Activated naive CD8-positive, alpha-beta T cell treated with anti-CD3 and anti-CD28 coated beads, Interleukin-2, amount 10 ng/mL, durations not matched to agents 7 days and 5 days (primary cell): ENCODE data around the gene COX10. TPM values are rescaled to one million over a fixed set of nuclear protein-coding genes. Genes with fewer than 3 reads are reported as not detected.
"Not testable (repeated sequence)": the region's sequence is repeated elsewhere in the genome, so short reads cannot be mapped to it uniquely, and the experiment has no call there.

ENCODE experiments used
- ATAC-seq: fragments of 150-1000 bp; cut with Tn5 transposase; one replicate; pipeline ENCODE4 v1.10.0; 2021; ENCODE audit warnings: low read depth, moderate library complexity
- POLR2A ChIA-PET: fragments of 350-600 bp; sonication (Branson Sonifier 250); formaldehyde crosslinking; loops from one replicate; lab custom pipeline; 2021; ENCODE audit warnings: antibody characterized with exemption; lab: Charles Lee
- DNase-seq: peaks from one replicate; pipeline ENCODE4 v3.0.0; 2021
- H3K27ac Mint-ChIP-seq: one replicate; pipeline ENCODE4 v1.8.0; 2022; ENCODE audit warnings: mild to moderate bottlenecking, mixed read lengths
- H3K27me3 Mint-ChIP-seq: one replicate; pipeline ENCODE4 v1.8.0; 2022; ENCODE audit warnings: mild to moderate bottlenecking, moderate library complexity, mixed read lengths
- H3K36me3 Mint-ChIP-seq: one replicate; pipeline ENCODE4 v1.8.0; 2021; ENCODE audit warnings: mild to moderate bottlenecking, mixed read lengths
- H3K4me1 Mint-ChIP-seq: one replicate; pipeline ENCODE4 v1.8.0; 2021; ENCODE audit warnings: mixed read lengths
- H3K4me3 Mint-ChIP-seq: one replicate; pipeline ENCODE4 v1.8.0; 2022; ENCODE audit warnings: mild to moderate bottlenecking, moderate library complexity, mixed read lengths
- H3K9me3 Mint-ChIP-seq: one replicate; pipeline ENCODE4 v1.8.0; 2021; ENCODE audit warnings: mixed read lengths
- total RNA-seq, 2 experiments: library from RNA; stranded (reverse); gene quantifications; one replicate each; pipeline ENCODE4 v1.2.3, GENCODE V29; 2021

The COX10 gene
- total RNA-seq, 2 experiments from 2014 or later, result 17.1 to 19.8 TPM

DNA sequence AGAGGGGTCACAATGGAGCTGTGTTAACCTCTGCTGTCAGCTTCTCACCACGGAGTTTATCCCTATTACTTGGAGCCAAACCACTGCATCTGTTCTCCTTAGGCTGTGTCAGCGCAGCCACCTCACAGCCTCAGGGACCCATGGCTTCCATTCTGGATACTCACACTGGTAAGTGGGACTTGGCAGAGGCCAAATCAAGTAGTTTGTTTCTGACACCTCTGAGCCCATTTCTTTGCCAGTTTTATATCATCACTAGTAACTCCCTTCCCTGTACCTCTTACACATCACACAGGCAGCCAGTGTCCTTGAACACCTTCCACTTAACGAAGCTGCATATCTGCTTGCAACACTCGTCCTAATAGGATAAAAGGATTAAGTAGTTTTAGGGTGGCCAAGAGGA is 108.5 kb downstream of the COX10 start:
- ATAC-seq, H3K27ac Mint-ChIP-seq, DNase-seq, POLR2A ChIA-PET, H3K9me3 Mint-ChIP-seq, H3K27me3 Mint-ChIP-seq, H3K4me3 Mint-ChIP-seq, H3K4me1 Mint-ChIP-seq, H3K36me3 Mint-ChIP-seq: not testable (repeated sequence)

DNA sequence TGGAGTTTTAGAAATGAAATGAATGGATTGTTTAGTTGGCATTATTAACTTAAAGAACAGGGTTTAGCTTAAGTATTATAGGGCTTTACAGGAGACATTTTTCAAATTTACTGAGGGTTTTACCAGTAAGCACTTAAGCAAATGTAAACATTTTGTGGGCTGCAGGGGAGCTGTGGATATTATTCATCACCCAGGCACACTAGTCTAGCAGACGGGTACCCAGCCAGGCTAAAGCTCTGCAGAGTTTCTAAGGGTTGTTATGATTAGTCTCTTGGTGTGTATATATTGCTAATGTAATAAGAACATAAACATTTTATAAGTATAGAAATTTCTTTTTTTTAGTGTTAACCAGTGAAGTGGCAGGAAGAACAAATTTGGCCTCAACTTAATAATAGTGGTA is 110.6 kb downstream of the COX10 start:
- POLR2A ChIA-PET, H3K9me3 Mint-ChIP-seq, H3K27me3 Mint-ChIP-seq, H3K4me1 Mint-ChIP-seq, H3K27ac Mint-ChIP-seq, H3K36me3 Mint-ChIP-seq, ATAC-seq, H3K4me3 Mint-ChIP-seq, DNase-seq: not testable (repeated sequence)

DNA sequence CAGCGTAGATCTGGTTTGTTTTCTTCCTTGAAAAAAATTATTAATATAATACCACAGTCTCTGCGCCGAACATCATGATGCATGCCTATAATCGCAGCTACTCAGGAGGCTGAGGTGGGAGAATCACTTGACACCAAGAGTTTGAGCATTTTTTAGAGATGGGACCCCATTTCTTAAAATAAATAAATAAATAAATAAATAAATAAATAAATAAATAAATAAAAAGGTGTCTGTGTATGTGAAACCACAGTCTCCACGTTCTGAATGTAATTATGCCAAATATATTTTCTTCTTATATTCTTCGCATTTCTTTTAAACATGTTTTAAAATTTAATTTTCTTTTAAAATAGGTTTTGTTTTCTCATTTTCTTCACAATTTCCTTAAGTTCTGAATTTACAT is 112.8 kb downstream of the COX10 start:
- H3K4me3 Mint-ChIP-seq, ATAC-seq, H3K36me3 Mint-ChIP-seq, H3K4me1 Mint-ChIP-seq, H3K9me3 Mint-ChIP-seq, H3K27me3 Mint-ChIP-seq, DNase-seq, POLR2A ChIA-PET, H3K27ac Mint-ChIP-seq: not testable (repeated sequence)

DNA sequence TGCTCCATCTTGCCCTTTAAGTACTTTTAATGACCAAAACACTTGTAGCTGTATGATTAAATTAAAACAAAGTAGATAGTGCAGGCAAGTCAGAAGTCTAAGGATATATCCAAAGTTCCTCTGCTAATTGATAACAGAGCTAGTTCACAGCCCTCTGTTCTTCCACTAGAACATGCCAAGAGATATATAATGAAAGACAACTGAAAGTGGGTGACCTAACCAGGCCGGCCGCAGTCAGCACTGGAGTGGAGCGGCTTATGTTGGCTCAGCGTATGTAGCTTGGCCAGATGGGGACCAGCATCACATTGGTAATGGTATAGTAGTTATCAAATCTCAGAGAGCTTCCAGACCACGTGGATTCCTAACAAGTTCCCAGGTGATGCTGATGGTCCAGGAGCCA is 115.2 kb downstream of the COX10 start:
- H3K27ac Mint-ChIP-seq, H3K27me3 Mint-ChIP-seq, ATAC-seq, H3K4me1 Mint-ChIP-seq, H3K9me3 Mint-ChIP-seq, H3K4me3 Mint-ChIP-seq, H3K36me3 Mint-ChIP-seq, DNase-seq, POLR2A ChIA-PET: not testable (repeated sequence)

DNA sequence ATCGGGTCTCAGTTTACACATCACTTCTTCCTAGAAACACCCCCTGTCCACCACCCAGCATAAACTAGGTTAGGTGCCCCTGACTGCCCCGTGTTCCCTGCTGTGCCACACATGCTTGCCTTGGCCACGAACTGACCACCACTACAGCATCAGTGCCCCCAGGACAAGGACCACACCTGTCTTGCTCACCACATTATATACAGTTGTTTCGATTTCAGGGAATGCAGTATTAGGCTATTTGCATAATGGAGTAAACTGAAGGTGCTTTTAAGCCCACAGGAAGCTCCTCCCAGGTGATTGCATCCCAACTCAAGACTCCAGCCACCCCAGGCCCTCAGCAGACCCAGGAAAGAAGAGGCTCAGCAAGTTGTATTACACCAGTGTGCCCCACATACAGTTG is 117.1 kb downstream of the COX10 start:
- H3K4me3 Mint-ChIP-seq, ATAC-seq, H3K9me3 Mint-ChIP-seq, H3K27ac Mint-ChIP-seq, H3K27me3 Mint-ChIP-seq, DNase-seq, POLR2A ChIA-PET: not testable (repeated sequence)
- Mint-ChIP-seq H3K36me3 (peaks cover 15% of the 10 kb centered on the region), H3K4me1 (peaks cover 14% of the 10 kb centered on the region)

DNA sequence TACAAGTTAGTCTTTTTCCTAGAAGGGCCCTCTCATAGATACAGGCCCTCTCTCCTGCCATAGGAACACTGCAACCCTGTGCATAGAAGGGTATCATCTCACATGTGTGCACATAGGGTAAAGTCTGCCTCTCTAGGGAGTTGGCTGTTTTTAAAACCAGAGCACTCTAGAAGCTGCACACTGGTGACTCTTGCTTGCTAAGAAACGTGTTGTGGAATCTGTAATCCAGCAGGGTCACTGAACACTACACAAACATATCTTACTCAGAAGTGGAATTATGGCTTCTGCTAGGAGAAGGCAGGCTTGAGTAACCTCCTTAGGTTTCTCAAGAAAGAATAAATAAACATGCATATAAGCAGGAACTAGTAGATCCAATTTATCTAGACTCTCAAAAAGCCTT is 121.5 kb downstream of the COX10 start:
- H3K9me3 Mint-ChIP-seq, ATAC-seq, POLR2A ChIA-PET, H3K27me3 Mint-ChIP-seq, H3K4me3 Mint-ChIP-seq, H3K27ac Mint-ChIP-seq, DNase-seq: not testable (repeated sequence)
- H3K36me3 Mint-ChIP-seq, result peaks cover 18% of the 10 kb centered on the region
- peaks cover 38% of the 10 kb centered on the region for H3K4me1 Mint-ChIP-seq

DNA sequence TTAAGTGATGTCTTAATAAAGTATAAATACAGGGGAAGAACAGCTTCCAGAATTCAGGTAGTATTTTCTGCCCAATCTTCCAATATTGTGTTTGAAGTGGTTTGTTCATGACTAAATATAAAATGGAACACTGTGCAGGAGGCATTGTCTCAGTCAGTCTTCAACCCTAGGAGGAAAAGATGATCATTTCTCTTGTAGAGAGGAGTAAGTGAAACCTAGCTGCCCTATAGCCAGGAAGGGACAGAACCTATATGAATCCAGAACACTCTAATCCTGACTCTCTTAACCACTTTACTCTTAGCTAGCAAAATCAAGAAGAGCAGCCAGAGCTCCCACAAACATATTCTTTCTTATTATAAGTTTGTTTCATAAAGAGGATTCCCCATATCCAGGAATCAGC is 122.2 kb downstream of the COX10 start:
- POLR2A ChIA-PET, ATAC-seq, H3K27me3 Mint-ChIP-seq, H3K9me3 Mint-ChIP-seq, H3K27ac Mint-ChIP-seq, DNase-seq, H3K4me3 Mint-ChIP-seq: not testable (repeated sequence)
- Mint-ChIP-seq H3K36me3 (peaks cover 24% of the 10 kb centered on the region), H3K4me1 (peaks cover 44% of the 10 kb centered on the region)

DNA sequence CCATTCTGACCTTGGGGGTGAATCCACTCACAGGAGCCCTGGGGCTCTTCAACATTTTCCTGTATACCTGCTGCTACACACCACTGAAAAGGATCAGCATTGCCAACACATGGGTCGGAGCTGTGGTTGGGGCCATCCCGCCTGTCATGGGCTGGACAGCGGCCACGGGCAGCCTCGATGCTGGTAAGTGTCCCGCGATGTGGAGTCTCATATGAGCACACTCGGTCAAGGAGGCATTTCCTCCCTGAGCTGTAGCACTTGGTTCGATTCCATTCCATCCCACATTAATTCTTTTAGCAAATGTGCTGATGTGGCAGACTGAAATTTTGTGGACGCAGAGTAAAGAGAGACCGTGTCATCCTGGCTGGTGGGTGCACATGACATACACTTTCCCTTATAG is 122.7 kb downstream of the COX10 start:
- Mint-ChIP-seq H3K36me3 (peaks cover 26% of the 10 kb centered on the region), H3K4me1 (peaks cover 49% of the 10 kb centered on the region), H3K27ac (peak overlapping the region; percentile 50), H3K4me3 (peak overlapping the region; percentile 59)
- POLR2A ChIA-PET, DNase-seq, H3K27me3 Mint-ChIP-seq, H3K9me3 Mint-ChIP-seq, ATAC-seq: not testable (repeated sequence)

DNA sequence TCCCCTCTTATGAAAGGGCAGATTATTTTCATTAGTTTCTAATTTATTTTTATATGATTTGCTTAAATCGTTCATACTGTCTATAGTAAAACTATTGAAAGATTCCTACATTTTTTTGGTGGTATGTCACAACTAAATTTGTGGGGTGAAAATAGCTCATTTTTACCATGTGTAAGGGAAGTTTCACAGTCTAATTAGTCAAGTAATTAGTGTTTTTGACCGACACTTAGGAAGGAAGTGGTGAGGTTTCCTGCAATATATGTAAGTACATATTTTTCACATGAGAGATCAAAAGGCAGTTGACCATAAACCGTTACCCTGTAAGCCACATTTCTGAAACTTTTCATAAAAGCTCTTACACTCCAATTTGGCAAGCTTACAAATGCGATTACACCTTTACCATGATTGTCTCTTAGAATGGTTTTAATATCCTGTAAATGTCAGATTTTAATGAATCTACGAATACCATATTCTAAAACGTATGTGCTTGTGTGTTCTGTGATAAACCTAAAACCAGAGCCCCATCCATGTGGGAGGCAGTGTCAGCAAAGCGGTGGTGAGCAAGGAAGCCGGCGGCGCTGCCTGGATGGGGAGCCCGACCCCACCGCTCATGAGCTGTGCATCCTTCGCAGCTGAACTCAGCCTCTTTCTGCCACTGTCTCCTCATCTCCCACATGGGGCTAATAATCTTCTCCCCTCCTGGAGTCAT is 123.5 kb downstream of the COX10 start:
- ATAC-seq, result peak; percentile 35
- peak overlapping the region; percentile 87 for H3K27ac Mint-ChIP-seq
- H3K9me3 Mint-ChIP-seq, DNase-seq, H3K27me3 Mint-ChIP-seq, POLR2A ChIA-PET: not testable (repeated sequence)
- H3K4me3 Mint-ChIP-seq, result peak overlapping the region; percentile 59
- peaks cover 56% of the 10 kb centered on the region for H3K4me1 Mint-ChIP-seq
- H3K36me3 Mint-ChIP-seq, result peaks cover 26% of the 10 kb centered on the region

DNA sequence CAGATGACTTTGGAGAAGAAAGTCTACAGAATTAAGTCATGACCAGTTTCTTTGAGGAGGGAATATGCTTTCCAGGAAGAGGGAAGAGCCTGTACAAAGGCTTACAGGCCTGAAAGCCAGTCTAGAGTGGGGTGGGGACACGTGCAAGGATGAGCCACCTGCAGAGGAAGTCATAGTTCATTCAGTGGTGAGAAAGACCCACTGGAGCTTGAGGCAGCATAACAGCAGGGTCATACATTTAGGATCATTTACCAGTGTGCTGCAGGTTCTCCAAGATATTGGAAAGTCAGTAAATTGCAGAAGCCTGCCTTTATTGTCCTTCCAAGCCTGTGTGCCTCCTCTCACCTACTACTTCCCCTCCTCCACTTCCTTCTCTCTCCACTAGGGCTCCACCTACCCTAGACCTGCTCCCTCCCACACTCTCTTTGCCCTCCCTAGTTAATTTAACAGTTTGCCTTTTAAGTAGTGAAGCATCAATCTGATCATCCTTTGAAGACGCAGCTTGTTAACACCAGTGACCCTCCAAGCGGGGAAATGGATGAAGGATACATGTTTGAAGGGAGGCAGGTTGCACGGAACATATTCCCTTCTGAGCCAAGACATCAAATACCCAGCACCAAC is 127.2 kb downstream of the COX10 start:
- Mint-ChIP-seq H3K27me3 (no peaks in the 10 kb centered on the region), H3K4me3 (peak overlapping the region; percentile 71), H3K27ac (peak overlapping the region; percentile 91), H3K4me1 (peaks cover 78% of the 10 kb centered on the region), H3K9me3 (no peaks in the 10 kb centered on the region), H3K36me3 (peaks cover 30% of the 10 kb centered on the region)
- POLR2A ChIA-PET, result interaction anchor here (1.2 to 5.3 kb wide), 2 partner anchors 105 to 232 kb away, joined by 4 to 44 read pairs; partner anchors contain the start of gene HS3ST3B1
- ATAC-seq (peak; percentile 28), DNase-seq (no peak)

DNA sequence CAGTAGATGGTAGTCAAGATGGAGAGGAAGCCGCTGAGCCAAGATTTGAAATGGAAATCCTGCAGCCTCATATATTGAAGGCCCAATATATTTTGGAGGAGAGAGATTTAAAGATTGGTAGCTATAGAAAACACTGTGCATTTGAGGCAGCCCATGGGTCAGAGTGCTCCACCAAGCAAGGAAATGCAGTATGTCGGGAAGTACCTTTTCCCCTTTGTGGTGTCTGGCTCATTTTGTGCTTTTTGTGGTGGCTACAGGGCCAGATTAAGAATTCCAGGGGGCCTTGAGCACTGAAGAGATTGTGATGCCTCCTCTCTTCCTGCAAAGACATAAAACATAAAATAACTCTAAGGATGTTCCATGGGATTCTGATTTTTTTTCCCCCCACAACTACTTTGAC is 127.8 kb downstream of the COX10 start:
- DNase-seq (no peak), ATAC-seq (no peak)
- Mint-ChIP-seq H3K4me1 (peaks cover 80% of the 10 kb centered on the region), H3K4me3 (peak overlapping the region; percentile 71), H3K27me3 (no peaks in the 10 kb centered on the region), H3K36me3 (peaks cover 29% of the 10 kb centered on the region), H3K9me3 (no peaks in the 10 kb centered on the region), H3K27ac (peak overlapping the region; percentile 91)
- POLR2A ChIA-PET, result interaction anchor here (1.2 to 5.3 kb wide), 2 partner anchors 104 to 232 kb away, joined by 4 to 44 read pairs; partner anchors contain the start of gene HS3ST3B1

DNA sequence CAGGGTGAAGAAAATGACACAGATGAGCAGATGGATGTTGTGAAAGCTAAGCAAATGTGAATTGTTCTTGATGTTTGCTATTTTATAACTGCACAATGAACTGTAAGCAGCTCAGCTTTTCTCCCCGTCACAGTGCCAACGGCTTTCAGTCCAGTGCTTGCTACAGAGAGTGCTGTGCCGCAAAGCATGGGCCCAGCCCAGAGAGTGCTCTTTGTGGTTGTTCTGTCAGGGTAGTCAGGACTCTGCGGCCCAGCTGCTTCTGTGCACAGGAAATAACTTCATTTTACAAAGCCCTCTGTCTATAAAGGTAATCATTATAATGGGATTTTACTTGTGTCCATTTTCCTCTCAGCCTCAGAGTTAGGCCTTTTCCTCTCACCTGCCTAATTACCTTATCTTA is 128.3 kb downstream of the COX10 start:
- POLR2A ChIA-PET, result interaction anchor here (1.2 to 5.3 kb wide), 3 partner anchors 100 to 231 kb away, joined by 4 to 44 read pairs (median 4); partner anchors contain the start of gene HS3ST3B1
- peak; percentile 54 for DNase-seq
- peaks cover 27% of the 10 kb centered on the region for H3K36me3 Mint-ChIP-seq

DNA sequence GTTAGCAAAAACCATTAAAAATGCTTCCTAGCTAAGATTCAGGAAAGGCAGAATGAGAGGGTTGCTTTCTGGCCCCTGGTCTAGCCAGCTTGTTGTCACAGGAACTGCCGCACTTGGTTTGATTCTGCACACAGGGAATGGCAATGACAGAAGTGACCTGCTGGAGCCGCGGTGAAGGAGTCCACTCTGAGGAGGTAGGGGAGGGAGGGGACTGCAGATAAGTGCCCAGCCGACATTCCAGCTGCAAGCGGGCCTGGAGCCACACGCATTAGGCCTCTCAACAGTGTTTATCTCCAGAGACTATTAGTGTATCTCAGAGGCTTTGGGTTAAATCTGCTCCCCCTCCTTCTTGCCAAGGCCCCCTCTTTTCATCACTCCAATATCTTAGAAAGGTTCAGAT is 128.7 kb downstream of the COX10 start:
- POLR2A ChIA-PET, result interaction anchor here (1.4 to 5.3 kb wide), 2 partner anchors 100 to 103 kb away, joined by 4 to 44 read pairs; partner anchors contain the start of gene HS3ST3B1
- DNase-seq (no peak), ATAC-seq (no peak)
- Mint-ChIP-seq H3K36me3 (peaks cover 27% of the 10 kb centered on the region), H3K27ac (peak overlapping the region; percentile 91), H3K4me1 (peaks cover 83% of the 10 kb centered on the region), H3K4me3 (peak overlapping the region; percentile 71), H3K27me3 (no peaks in the 10 kb centered on the region), H3K9me3 (no peaks in the 10 kb centered on the region)

More for the DNA sequence above, 128.3 kb downstream of the COX10 start:
- Mint-ChIP-seq H3K9me3 (no peaks in the 10 kb centered on the region), H3K4me1 (peaks cover 81% of the 10 kb centered on the region), H3K4me3 (peak overlapping the region; percentile 71), H3K27ac (peak overlapping the region; percentile 91), H3K27me3 (no peaks in the 10 kb centered on the region)
- ATAC-seq, result peak; percentile 53
